ENCODE measurements around the gene SLAMF1.
A peak's percentile ranks its signal among the peaks of the same experiment; 100 is the strongest.
"Not testable (repeated sequence)": the region's sequence is repeated elsewhere in the genome, so short reads cannot be mapped to it uniquely, and the experiment has no call there.

SLAMF1 gene

DNA sequence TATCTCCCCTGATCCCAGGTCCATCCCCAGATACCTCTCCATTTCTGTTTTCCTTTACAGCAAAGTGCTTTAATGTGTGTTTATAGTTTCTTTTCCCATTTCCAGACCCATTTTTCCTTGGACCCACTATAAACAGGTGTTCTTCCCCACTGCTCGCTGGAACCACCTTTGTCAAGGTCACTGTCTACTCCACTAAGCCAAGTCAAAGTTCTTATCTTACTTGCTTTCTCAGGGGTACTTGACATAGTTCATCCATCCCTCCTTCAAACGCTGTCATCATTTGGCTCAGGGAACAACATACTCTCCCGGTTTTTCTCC is 8.3 kb downstream of the SLAMF1 start:
- DNase-seq = no peak

DNA sequence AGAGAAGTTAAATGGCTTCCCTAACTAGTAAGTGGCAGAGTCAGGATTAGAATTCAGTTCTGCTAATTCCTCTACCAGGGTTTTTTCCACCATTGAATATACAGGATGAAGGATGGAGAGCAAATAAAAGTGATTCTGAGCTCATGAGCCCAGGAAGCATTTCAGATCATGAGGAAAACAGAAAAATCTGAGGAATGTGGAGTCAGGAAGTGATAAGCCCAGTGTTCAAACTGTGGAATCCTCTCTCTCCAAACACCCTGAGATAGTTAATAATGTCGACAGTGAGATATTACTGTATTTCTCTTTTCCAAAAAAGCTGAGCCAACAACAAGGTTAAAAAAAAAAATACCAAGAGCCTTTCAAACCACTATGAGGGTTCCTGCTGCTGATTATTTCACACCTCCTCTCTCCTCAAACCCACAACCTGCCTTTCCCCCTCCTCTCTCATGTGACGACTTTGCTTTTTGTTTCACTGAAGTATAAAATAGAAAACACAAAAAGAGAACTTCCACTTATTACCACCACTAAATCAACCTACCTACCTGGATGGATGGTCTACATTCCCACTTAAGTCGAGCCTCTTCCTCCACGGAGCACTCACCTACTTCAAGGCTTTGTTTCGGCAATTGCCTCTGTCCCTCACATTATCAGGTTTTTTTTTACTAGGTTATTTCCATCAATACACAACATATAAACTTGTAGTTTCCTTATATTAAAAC is 8.9 kb downstream of the SLAMF1 start:
- DNase-seq = no peak

DNA sequence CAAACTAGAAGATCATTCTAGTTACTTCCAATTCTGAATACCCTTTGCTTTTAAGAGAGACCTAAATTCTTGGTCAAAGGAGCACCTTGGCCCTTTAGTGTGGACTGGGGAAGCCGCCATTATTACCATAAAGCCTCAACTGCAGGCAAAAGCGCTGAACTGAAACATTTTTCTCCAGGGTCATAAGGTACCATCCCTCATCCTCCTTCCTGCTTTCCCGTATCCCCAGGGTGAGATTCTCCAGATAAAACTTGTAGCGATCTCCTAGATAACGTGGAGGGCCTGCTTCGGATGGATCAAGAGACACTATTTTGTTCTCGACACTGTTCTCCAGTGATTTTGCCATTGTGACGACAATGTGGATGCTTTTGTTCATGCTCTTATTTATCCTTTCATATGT is 9.8 kb downstream of the SLAMF1 start:
- no peak for DNase-seq

DNA sequence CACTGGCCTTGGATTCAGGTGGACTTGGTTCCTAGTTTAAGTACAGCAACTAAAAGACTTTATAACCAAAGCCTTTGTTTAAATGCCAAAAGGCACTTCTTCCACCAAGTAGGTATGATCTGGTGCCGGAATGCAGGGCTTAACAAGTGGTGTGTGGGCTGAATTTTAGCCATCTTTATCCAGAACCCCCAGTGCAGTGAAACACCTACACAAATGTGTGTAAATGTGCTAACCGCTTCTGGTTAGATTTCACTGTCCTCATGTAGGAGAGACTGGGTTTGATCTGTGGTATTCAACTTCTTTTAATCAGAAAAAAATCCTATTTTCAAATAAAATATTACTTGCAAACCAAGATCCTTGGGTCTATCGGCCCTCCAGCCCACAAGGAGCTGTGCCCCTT is 10.3 kb downstream of the SLAMF1 start:
- DNase-seq = no peak

DNA sequence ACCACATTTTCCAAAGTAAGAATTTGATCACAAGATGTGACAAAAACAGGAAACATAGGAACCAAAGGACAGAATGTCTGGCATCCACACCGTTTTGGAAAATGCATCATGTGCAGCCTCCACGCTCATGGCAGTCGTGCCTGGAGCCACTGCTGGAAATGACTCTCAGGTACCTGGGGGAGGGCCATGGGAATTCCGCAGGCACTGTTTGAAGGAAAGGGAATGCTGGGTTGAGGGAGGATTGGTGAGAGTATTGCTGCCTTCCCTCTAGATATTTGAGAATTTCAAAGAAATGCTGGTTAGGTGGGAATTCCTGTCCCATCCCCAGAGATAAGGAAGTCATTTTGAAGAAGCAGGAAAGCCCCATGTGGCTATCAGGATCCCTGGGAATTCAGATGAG is 10.8 kb downstream of the SLAMF1 start:
- no peak for DNase-seq

DNA sequence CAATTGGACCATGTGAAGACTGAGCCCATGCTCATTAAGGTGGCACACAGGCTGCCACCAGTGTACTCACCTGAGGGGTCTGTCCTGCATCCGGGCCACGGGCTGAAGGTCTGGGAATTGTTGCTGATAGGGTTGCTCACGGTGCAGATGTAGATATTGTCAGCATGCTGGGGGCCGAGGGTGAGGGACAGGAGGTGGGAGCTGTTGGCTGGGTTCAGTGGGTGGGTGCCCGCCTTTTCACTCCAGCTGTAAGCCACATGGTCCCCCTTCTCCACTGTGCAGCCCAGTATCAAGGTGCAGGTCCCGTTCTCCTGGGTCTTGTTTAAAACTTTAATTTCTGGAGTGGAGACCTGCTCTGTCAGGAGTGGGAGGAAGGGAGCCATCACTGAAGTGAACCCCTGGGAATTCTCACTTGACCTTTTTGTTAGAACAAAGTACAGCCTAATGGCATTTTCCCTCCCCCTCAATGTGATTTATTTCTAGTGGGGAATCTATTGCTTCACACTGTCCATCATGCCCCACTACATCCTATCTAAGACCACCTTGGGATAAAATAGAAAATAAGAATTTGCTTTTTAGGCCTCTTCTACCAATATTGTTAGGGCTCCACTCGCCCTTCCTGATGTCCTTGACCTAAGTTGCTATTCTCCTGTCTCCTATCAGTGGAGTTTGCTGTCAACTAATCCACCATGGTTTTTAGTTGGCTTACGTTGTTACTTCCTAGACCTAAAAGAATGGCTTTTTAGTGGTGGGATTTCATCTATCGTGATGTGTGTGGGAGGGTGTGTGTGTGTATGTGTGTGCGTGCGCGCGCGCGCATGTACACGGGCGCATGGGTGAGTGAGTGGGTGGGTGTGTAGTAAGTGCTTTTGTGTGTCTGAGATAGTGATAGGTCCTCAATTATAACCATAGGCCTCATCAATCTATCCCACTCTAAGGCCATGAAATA is 12.0 kb downstream of the SLAMF1 start:
- no peak for DNase-seq

DNA sequence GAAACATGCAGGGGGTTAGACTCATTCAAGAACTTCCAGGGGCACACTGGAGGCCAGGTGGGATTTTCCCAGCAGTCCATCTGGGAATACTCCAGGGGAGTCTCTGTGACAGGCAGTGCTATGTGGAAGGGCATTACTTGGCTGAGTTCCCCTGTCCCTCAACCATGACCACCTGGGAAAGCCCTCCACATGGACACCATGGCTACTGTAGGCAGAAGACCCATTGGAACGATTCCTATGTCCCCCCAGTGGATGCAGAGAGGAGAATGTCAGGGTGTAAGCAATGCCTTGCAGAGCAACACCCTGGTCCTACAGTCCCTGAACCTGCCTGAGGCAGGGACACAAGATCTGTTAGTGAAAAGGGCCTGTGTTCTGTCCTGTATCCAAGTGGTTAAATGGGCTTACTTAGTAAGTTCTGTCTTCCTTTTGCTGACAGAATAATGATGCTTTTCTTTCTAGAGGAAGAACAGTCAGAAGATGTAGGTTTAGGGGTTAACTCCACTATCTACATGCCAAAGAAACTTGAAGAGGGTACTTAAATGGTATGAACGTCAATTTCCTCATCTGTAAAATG is 13.4 kb downstream of the SLAMF1 start:
- no peak for DNase-seq

DNA sequence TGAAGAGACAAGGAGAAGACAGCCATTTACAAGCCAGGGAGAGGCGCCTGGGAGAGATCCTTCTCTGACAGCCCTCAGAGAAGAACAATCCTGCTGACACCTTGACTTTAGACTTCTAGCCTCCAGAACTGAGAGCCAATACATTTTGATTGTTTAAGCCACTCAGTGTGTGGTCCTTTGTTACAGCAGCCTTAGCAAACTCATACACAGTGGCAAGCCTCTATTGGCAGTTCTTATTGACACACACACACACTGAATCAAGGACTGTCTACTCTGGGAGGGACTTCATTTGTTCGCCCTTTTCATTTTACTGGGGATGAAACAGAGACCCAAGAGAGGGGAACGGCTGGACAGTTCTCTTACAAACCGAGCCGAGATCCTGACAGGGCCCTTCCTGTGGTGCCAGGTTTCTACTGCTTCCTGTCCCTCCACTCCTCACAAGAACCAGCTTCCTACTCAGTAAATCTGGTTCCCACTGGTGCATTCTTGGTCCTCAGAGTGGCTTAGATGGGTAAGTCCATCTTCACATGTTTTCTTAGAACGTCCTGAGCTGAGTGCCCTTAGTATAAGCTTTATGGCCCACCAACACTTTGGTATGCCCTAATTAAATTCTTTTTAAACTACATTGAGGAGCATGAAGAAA is 14.7 kb downstream of the SLAMF1 start:
- no peak for DNase-seq

DNA sequence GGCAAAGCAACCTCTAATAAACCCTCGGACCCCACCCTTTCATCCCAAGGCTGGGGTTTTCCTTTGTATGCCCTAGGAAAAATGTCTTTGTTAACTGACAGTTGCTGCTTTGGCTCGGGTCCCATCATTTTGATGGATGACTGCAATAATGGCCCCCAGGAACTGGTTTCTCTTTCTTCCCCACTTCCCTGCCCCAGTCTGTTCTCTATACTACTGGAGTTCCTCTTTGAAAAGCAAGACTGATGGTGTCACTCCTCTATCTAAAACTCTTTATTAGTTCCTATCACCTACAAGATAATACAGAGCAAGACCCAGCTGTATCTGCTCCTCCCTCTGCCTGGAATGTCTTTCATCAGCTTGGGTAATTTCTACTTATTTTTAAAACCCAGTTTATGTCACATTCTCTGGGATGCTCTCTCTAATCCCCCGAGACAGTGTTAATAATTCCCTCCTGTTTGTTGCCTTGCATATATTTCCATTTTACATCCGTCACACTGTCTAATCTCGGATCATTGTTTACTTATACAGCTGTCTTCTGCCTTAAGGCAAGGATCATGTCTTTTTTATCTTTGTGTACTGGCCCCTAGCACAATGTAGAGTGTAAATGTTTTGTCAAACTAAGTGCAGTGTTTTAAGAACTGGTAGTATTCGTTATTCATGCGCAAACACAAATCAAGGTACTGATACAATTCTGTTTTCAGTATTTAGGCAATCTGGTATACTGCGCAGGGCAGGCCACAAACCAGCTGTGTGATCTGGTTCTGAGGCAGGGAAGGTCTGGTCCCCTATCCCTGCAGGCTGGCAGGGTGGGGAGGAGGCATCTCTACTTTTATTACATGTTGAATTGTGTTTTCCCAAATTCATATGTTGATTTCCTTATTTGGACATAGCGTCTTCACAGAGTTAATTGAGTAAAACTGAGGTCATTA is 16.1 kb downstream of the SLAMF1 start:
- DNase-seq = peak; percentile 18

DNA sequence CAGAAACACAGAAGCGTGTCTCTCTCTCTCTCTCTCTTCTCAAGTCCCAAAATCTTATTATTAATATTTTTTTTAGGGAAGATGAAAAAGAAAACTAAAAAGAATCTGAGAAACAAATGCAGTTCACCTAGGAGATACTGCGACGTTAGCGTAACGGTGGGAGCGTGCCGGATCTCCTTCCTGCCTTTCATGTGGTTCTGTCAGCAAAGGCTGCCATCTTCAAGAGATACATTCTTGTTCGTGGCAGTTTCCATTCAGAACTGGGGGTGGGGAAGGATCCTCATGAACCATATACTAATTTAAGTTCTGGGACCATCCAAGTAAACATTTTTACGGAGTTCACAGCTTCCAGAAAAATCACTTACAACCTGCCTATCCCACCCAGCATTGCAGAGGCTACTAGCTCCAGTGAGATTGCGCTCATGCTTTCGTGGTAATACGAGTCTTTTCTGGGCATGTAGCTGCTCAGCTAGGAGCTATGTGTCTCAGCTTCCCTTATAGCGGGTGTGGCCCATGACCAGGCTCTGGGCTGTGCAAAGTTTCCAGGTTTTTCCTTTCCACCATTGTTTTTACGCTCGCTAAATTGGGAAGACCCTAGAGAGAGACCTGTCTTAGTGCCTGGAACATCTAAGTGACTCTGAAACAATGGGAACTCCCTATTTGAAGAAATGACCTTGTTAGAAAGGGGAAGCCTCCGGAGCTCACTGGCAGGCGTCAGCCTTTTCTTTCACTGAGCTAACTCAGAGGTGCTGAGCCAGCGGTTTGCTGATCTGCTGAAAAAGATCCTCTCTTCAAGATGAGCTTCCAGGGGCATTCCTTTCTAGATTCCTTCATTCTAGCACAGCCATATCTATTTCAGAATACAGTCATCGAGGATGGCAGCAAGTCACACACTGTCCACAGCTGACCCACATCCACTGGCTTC is 17.3 kb downstream of the SLAMF1 start:
- DNase-seq = no peak

DNA sequence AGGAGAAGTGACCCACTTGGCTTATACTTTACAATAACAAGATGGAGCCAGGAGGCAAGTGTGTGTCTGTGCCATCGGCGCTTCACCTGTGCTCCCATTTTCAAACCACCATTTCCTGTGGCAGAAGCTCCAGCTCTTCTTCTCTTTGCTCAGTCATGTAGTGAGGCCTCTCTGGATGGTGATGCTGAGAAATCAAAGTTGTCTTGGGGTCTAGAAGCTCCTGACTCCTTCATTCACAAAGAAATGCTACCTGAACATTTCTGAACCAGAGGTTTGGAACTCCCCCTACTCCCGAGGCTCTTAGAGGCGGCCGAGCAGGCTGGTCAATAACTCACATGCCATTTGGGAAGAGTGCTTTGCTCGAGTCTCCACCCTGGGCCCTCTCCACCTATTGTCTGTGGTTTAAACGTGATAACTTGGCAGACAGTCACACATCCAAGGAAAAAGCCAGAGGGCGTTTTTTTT is 18.0 kb downstream of the SLAMF1 start:
- DNase-seq = no peak

DNA sequence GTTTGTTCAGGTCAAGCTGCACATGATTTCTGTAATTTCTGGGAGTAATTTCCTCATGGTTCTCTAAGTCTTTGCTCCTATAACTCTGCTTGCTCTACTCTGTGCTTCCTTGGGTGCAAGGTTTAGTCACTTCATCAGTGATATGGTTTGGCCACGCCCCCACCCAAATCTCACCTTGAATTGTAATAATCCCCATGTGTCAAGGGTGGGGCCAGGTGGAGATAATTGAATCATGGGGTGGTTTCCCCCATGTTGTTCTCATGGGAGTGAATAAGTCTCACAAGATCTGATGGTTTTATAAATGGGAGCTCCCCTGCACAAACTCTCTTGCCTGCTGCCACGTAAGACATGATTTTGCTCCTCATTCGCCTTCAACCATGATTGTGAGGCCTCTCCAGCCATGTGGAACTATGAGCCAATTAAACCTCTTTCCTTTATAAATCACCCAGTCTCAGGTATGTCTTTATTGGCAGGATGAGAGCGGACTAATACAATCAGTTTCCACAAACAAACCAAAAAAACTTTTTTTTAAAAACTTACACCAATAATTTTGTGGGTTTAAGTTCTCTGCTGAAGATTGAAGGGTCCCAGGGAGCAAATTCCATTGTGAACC is 19.1 kb downstream of the SLAMF1 start:
- DNase-seq = not testable (repeated sequence)

DNA sequence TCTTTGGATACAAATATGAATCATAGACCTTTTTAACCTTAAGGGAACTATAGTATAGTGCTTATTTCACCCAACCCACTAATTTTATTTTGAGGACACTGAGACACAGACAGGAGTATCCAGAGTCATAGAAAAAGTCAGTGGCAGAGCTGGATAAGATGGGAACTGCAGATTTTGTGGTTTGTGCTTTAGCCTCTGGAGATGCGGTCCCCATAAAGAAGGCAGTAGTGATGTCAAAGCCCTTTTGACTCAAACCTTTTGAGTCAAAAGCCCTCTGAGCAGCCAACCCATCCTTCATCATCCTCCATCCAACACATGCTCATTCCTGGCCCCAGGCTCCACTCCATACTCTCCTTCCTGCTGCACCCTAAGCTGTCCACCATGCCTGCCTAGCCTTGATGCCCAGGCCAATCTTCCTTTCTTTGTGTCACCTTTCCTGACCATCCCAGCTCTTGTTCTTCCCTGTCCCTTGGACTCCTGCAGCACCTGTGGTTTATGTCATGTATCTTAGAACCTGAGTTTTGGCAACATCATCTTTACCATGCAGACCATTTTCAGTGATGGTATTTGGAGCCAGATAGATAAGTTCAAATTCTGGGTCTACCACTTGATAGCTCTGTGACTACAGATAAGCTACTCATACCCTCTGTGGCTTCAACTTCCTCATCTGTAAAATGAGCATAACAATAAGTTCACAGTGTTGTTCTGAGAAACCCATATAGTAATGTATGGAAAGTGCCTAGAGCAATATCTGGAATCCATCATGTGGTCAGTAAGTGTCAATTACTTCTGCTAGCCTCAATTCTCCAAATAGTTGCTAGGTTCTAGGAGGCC is 20.1 kb downstream of the SLAMF1 start:
- DNase-seq = no peak

DNA sequence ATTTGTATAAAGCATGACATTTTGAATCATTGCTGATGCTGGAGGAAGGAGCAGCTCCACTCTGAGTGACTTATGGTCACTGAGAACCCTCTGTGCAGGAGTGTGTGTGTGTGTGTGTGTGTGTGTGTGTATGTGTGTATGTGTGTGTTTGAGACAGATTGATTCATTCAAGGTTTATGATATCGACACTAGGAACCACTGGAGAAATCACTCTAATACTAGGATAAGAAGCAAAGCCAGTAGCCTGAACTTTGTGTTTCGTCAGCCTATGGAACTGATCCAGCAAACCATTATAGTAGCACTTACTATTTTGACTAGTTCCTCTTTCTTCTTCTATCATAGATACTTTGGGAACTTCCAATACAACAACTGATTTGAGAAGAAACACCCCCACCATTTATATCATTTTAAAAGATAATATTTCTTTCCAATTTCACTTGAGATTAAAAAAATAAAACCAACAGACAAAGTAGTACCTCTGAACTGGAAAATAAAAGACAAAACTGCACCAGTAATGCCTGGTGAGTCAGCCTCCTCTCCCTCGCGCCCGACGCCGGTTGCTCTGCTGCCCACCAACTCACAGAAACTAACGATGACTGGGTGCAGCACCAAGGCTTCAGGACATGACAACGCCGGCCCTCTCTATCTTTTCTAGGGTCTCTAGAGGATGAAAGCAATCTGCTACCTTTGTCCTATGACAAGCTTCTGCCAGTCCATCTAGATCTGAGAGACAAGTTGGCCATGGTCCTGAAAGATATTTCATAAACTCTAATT is 20.9 kb downstream of the SLAMF1 start:
- DNase-seq = no peak

DNA sequence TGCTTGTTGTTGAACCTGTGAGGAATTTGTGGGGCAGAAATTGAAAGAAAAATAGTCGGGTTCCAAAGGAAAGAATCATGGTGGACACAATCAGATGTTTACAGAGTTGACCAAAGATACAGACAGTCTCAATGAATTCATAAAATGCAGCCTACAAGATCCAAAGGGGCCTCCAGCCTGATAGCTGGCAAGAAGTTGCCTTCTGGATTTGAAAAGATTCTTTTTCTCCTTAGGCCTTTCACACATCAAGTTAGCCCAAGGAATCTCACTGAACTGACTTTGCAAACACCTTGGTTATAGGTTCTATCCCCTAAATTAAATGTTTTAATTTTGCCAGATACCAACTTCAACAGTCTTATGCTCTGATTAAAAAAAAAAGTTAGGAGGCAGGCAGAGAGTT is 21.5 kb downstream of the SLAMF1 start:
- DNase-seq = no peak

DNA sequence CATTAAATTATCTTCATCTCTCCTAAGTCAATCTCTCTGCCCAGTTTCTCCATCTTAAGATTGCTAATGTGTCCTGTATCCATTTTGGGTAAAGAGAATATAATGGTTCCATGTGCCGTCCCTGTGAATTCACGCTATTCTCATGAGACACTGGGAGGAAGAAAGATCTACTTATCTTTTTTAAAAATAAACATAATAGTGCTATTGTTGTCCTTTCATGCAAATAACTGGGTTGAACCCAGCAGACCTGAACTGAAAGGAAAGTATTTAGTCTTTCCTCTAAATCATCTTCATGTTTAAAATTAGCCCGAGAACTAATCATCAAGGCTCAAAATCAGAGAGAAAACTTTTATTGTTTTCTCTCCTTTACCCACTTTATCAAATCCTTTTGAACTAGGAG is 22.4 kb downstream of the SLAMF1 start:
- no peak for DNase-seq

DNA sequence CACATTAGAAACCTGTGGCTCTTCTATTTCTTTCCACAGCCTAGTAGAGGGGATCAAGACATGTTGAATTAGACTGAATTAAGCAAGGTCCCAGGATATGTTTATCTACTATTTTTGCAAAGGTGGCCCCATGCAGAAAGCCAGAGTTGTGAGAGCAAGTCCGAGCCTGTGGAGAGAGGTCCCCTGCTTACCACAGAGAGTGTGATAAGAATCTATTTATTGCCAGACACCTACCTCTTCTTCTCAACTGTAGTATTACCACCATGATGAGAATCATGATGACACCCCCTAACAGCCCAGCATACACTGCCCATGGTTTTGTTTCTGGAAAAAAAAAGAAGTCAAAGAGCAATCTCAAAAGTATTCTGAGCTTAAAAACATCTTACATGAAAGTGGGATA is 23.0 kb downstream of the SLAMF1 start:
- no peak for DNase-seq

DNA sequence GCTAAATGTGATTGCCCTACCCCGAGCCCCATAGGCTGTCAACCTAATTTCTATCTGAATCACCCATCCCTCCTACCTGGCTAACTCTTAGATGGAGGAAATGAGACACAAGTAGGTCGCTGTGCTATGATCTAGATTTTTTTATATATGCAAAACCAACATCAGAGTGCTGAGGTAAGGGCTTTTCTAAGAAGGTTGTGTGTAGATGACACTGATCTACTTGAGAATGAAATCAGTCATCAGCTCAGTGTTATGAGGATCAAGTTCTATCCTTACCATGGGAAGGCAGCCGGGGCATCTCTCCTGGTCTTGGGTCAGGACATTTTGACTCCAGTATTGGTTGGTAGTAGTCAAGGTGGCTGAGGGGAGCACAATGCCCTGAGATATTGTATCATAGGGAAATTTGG is 23.6 kb downstream of the SLAMF1 start:
- DNase-seq = no peak
